CD1c-positive myeloid dendritic cell (primary cell): Measurements from ENCODE around the gene ZMIZ1.

ENCODE experiments used
- DNase-seq: peaks from one replicate; pipeline ENCODE4 v3.0.0-alpha.2; 2016; ENCODE audit errors: extremely low spot score

The ZMIZ1 gene

DNA sequence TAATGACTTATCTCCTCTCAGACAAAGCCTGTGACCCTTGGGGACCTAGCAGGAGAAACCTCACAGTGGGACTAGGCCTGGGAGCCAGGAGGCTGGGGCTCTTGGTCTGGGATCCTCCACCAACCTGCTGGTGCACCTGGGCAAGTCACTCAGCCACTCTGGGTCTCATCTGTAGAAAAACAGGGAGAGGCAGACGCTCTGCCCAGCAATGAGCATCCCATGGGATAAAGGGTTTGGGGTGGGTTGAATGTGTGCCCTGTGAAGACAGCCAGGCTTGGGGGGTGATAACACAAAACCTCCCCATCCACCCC lies 81.6 kb downstream of the ZMIZ1 start:
- DNase-seq, result no peak

DNA sequence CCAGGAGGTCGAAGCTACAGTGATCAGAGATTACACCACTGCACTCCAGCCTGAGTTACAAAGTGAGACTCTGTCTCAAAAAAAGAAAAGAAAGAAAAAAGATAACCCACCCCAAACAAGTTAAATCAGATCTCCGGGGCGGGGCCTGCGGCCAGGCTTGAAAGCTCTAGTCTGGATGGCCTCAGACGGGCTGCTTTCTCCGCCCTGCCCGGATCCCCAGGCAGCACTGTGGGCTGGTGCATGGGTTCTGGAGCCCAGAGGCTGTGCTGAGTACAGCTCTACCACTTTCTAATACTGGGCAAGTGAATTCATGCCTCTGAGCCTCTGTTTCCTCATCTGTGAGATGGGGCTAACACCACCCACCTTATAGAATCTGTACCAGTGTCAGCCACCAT lies 83.7 kb downstream of the ZMIZ1 start:
- DNase-seq, result no peak

DNA sequence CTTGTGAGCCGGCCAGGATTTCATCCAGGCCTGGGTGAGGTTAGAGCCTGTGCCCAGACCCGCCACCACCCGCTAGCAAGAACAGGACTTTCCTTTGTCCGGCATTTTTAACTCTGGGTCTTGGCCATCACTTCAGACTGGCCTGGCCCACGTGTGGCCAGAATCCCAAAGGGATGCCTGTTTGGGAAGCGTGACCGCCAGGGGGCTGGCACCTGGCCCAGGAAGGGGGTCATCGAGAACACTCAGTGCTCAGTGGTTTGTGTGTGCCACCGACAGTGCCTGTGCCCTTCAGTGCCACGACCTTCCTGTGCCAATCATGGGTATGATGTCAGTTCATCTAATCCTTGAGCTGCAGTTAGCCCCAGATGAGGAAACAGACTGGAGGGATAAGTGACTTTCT lies 85.0 kb downstream of the ZMIZ1 start:
- no peak for DNase-seq

DNA sequence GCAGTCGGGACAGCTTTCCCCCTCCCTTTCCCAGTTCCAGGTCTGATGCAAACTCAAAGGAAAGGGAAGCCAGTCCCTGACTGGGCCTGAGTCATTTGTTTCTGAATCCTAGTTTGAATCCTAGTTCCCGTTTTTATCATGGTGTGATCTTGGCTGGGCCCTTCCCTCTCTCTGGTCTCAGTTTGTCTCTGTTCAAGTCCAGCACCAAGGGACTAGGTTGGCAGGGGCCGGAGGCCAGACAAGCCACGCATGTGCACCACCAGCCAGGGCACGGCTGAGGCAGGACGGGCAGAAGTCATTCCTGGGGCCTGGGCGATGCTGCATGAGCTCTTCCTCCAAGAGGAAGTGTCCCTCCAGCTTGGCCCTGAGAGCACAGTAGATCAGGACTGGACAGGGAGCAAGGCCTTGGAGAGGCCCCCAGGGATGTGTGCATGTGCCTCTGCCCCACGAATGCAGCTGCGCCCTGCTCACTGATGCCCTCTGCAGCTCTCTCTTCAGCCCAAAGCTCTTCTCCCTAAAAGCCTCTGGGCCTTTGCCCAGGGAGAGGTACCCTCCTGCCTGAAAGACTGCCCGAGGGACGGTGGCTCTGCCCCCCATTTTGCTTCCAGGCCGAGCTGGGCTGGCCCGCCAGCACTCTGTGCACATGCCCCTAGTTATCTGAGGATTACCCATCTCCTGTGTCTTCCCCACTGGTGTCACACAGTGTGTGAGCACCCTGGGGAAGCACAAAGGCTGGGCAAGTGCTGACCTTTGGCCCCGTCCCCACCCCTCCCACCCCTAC lies 86.7 kb downstream of the ZMIZ1 start:
- DNase-seq, result peak; percentile 89

DNA sequence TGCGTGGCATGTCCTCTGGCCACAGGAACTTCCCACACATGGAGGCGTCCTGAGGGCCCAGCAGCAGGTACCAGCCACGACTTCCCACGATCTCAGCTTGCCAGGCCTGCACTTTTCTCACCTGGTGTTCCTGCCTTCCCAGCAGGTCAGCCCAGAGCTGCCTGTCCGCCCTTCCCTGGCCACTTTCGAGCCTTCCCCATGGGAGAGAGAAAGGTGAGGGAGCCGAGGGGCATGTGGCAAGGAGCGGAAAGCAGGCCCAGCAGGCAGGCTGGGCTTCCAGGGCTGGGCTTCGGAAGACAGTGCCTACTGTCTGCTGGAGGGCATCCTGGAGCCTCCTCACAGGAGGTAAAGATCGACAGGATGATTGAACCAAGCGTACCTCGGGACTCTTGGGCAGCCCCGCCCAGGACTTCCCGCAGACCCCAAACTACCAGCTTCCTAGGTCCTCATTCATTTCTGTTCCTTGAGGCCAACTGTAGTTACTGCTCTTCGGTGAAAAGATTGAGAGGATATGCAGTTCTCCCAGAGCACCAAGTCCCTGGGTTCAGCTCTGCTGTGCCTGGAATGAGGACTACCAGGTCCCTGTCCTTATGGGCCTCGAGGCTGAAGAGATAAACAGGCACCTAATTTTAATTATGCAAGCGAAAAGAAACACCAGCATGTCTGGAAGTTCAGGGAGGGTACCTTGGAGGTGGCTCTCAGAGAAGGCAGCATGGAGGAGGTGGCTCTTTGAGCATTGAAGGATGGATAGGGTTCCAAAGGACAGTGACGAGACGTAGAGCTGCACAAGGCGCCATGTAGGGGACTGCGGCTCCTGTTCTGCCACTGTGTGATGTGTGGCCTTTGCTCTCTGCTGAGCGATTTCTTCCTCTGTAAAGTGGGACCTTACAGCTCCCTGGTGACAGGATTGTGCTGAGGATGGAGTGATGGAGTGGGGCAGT lies 87.8 kb downstream of the ZMIZ1 start:
- DNase-seq, result no peak

DNA sequence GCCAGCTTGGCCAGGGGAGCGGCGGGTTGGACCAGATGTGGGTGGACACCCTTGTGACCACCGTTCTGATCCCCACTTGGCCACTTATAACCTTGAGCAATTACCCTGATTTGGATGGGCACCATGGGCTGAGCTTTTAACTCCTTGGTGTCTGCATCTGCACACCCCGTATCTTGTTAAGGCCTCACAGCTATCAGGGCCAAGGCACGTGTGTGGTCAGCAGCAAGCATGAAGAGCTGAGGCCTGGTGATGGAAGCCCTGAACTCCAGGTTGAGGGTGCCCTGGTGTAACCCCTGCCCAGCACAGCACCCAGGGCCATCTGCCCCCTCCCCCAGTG lies 89.2 kb downstream of the ZMIZ1 start:
- DNase-seq, result no peak

DNA sequence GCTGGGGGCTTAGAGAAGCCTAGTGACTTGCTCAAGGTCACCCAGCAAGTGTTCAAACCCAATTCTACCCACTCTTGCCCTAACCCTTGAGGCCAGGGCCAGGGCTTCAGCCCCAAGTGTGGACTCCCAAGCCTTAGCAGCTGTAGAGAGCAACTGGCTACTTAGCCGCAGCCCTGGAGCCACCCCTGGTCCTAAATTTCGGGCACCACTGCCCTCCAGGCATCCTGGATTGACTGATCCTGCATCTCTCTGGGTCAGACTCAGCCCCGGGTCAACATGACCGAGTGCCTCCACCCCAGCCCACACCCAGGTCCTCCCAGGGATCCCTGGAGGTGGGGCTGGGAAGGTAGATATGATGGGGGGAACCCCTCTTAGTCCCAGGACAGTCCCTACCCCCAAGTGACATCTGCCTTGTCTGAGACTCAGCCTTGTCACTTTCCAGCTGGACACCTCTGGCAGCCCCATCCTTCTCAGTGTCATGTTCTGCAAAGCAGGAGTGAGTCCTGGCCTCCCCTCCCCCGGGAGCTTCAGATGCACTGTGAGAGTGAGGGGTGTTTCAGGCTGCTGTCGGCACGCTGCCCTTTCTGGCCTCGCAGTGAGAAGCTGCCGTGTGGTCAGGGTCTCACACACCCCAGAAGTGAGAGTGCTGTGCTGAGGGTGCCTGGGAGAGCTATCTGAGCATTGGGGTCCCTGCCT lies 89.8 kb downstream of the ZMIZ1 start:
- DNase-seq, result no peak

DNA sequence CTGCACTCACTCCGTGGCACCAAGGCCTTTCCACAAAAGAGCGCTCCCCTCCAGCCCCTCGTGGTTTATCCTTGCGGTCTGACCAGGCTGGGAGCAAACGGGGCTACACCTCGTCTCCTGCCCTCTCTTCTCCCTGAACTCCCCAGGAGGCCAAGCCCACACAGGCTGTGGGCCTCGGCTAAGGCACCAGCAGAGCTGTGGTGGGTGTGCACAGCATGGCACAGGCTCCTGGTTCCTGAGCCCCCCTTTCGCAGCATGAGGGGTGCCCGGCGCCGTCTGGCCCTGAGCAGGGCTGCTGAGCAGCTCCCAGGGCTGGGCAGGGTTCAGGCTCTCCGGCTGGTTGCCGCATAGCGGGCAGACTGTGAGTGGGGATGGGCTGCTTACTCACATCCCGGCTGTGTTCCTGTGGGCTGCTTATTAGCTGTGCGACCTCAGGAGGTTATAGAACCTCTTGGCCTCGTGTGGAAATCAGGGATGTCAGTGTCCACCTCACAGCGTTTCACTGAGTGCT lies 90.4 kb downstream of the ZMIZ1 start:
- DNase-seq, result no peak

DNA sequence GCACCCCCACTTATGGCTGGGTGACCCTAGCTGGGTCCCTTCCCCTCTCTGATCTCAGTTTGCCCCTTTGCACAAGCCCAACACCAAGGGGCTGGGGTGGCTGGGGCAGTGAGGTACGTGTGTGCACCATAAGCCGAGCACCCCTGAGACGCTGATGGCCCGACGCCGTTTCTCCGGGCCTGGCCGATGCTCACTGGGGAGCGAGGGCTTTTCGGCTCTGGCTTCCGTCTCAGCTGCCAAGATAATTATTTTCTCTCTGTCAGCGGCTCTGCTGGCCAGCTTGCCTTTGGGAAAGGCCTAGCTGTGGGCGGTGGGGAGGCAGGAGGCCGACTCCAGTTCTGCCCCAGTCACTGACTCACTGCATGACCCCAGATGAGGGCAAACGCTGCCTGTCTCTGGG lies 91.0 kb downstream of the ZMIZ1 start:
- no peak for DNase-seq

DNA sequence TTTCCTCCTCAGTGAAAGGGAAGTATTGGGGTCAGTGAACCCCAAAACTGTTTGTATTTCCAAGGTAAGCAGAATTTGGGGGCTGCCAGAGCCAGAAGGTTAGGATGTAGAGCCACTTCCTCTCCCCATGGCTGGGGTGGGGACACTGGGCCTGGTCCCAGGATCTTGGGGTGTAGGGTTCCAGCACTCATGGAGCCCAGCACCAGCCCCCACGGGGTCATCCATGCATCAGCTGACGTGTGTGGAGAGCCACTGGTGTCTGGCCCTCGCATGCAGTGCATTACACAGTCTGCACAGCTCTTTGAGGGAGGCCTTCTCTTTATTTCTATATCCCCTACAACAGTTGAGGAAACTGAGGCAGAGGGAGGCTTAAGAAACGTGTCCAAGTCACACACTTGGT lies 91.4 kb downstream of the ZMIZ1 start:
- no peak for DNase-seq

DNA sequence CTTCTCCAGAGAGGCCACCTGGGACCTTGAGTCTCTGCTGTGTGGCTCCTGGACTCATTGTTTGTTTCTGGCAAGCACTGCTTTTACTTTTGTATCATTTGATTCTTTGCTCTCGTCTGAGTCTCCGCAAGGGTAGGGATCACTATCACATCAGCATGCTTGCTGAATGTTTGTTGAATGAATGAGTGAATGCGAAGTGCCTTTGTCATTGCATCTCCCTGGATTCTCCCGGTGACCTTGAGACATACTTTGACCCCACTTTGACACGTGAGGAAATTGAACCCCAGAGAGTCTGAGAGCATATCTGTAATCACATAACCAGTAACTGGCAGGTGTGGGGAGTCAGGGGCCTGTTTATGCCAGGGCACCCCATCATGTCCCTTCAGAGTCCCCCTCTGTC lies 92.8 kb downstream of the ZMIZ1 start:
- no peak for DNase-seq

DNA sequence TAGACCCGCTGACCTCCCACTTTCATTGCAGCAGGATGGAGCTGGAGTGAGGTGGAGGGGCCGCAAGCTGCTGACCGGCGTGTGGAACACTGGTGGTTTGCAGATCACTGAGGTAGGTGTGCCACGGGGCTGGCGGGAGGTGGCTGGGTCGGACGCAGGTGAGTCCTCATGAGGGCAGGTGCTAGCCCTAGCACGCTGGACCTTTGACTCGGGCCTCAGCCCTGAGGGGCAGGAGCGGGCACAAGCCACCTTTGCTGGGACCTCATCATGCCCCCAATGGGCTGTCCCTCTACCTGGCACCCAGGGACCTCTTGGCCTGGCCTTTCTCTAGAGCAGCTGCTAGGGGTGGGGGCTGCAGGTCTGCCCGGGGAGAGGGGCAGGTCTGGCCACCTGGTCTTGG lies 93.3 kb downstream of the ZMIZ1 start:
- no peak for DNase-seq

DNA sequence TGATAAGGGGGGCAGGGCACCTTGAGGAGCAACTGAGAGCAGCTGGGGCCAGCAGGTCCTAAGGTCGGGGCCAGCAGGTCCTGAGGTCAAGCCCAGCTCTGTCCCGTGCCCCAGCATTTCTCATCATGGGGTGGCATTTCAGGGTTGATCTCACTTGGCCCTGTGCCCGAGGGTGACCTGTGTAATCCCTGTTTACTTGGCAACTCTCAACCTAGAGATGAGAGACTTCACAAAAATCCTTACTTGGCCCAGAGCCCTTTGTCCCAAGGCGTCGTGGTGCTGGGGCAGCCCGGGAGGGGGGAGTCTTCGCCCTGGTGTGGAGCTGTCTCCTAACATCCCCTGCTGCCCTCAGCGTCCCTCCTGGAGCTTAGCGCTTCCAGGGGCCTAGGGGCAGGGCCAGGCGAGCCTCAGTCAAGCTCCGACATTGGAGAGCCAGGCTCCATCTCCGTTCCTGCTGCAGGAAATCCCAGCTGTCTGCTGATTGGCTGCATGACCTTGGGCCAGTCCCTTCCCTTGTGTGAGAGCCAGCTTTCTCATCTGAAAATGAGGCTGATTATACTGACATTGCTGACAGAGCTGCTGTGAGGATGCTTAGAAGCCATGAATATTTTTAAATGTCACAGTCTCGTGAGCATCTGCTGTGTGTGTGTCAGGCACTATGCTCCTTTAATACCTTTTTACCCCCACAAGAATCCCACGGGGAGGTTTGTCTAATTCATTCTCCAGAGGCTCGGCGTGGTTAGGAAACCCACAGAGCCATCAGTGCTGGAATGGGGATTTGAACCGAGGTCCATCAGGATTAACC lies 94.3 kb downstream of the ZMIZ1 start:
- no peak for DNase-seq

DNA sequence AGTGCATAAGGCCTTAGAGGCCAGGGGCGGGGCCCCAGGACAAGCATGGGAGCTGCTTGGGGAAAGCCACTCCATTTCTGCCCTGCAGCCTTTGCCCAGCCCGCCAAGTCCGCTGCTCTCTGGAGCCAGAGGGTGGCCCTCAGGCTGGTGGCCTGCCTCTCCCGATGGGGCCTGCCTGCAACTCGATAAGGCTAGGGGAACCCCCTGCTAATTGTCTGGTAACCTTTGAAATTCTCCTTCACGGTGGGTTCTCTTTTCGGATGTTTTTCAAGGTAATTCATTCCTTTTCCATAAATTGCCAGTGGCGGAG lies 94.9 kb downstream of the ZMIZ1 start:
- no peak for DNase-seq

DNA sequence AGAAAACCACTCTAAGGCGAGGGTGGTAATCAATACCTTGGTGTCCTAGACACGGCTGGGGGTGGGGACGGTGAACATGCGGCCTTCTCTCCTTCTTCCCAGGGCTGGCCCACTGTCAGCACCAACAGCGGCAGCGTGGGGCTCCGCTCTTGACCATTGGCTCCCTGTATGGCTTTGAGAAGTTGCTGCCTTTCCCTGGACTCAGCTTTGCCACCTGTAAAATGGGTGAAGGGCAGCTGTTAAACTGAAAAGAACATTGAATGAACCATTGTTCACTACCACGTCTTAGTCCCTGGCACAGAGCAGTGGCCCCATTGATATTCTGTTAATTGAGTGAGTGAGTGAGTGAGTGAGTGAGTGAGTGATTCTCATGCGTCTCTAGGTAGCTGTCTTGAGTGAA lies 95.3 kb downstream of the ZMIZ1 start:
- no peak for DNase-seq

DNA sequence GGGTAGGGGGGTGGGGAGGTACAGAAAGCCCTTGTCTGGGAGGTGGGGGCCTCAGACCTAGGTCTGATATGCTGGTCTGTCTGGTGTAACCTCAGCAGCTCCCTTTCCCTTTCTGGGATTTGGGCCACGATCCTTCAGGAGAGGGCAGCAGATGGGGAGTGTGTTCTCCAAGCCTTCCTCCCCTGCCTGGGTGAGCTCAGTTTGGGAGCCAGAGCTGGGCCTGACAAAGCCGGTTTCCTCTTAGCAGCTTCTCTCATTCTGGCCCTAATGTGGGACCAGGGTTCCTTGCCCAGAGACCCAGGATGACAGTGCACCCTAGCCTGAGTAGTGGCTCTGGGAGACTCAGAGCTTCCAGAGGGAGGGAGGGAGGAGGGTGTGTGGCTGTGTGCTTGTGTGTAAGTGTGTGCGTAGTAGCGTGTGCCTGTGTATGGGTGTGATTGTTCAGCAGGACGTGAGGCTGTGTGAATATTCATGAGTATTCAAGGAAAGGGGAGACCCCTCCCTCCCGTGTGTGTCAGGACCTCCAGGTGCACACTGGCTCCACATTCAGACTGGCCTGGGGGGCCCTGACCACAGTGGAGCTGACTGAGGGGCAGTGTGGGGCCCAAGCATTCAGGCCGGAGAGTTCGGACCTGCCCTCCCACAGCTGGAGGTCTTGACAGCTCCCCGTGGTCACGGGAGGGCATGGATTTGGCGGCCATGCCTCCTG lies 96.5 kb downstream of the ZMIZ1 start:
- DNase-seq, result no peak

DNA sequence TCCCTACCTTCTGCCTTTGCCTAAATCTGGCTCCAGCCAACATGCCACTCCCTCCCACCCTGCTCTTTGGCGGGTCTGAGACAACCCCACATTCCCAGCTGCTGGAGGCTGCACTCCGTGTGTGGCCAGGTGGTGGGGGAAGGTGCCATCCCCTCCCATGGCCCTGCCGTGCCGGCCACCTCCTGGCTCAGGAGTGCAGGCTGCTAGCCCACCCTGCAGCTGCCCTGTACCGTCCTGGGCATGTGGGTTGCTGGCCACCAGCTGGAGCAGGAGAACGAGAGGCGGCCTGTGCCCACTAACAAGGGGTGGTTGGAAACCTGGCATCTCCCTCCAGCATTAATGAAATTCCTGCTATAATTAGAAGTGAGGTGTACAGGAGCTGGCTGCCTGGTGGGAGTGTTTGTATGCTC lies 97.6 kb downstream of the ZMIZ1 start:
- no peak for DNase-seq

DNA sequence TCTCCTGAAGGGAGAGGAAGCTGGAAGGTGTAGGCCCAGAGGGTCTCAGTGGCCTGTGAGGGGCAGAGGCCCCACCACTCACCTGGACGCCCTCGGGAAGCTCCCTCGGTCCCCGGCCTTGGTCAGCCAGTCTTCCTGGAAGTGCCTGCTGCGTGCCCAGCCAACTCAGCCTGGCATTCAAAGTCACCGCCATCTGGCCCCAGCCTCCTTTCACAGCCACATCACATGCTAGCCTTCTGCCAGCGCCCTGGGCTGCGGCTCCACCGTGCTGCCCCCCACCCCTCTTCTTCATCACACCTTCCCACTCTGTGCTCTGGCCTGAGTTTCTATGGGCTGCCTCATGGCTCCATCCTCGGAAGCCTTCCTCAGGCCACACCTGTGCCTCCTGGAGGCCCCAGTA lies 98.0 kb downstream of the ZMIZ1 start:
- DNase-seq, result no peak

DNA sequence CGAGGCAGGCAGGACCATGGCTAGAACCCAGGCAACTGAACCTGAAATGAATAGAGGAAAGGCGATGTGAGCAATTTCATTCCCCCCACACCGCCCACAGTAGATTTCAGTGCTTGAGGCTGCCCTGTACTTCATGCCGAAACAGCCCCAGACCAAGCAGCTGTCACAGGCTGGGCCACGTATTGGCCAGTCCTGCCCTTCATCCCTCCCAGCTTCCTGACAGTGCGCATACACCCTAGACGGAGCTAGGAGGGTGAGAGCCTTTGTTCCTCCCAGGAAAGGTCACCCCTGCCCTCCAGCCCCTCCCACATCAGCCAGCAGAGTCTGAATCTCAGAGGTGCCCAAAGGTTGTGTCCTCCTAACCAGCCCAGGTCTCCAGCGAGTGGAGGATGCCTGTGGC lies 98.8 kb downstream of the ZMIZ1 start:
- DNase-seq, result no peak

DNA sequence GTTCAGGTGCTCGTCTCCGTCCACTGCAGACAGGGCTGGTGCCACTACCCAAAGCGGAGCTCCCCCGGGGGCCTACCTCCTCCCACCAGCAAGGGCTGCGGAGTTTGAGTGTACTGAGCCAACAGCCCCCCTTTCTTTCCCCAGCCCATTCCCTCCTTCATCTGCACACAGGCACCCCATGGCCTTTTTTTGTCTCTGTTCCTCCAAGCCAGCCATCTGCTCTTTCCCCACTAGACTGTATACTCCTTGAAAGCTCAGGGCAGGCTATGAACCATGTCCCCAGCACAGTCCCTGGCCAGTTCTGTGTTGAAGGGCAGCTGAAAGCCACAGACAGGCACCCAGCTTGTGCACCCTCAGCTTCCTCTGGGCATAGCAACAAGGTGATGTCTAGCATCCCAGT lies 99.4 kb downstream of the ZMIZ1 start:
- no peak for DNase-seq

DNA sequence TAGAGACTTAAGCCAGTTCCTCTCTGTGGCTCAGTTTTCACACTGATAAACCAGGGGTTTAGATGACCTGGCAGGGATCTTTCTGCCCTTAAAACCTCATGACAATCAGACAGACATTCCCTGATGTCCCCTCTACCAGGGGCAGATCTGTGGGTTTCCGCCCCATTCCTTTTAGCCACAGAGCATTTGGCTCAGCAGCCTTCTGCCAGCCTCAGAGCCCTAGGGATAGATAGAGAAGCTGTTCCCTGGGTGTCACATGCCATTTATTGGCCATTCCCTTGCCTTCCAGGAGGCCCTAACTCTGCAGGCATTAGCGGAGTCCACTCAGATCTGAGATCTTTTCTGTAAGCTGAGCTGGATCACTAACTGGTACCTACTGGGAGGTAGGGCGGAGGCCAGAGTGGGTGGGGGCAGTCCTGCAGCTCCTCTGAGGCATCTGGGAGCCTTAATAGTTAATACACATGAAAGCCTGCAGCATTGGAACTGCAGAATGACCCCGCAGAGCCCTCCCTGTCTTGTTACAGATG lies 101.5 kb downstream of the ZMIZ1 start:
- DNase-seq, result no peak
